Thyroid gland (tissue), 4 donors: Measurements from ENCODE around the gene IQSEC3.

Experiments
- POLR2A ChIP-seq, 2 donors: fragments of 450-650 bp; IDR thresholded peaks; one replicate each; pipeline ENCODE4 v1.6.1; 2017; ENCODE audit warnings: antibody characterized with exemption in 2 of 2, mild to moderate bottlenecking in 2 of 2, moderate library complexity in 1 of 2
- TF ChIP-seq, protein P1 (sequence below), 6 experiments: fragments of 200-600 bp in 3 of 6; fragments of 450-650 bp in 3 of 6; sonication (generic) in 3 of 6; IDR thresholded peaks; one replicate each; pipeline ENCODE4 v1.5.1; 2016 to 2019; ENCODE audit warnings: antibody characterized with exemption in 6 of 6, mild to moderate bottlenecking in 2 of 6, inconsistent platforms in 1 of 6, moderate library complexity in 1 of 6

DNA sequence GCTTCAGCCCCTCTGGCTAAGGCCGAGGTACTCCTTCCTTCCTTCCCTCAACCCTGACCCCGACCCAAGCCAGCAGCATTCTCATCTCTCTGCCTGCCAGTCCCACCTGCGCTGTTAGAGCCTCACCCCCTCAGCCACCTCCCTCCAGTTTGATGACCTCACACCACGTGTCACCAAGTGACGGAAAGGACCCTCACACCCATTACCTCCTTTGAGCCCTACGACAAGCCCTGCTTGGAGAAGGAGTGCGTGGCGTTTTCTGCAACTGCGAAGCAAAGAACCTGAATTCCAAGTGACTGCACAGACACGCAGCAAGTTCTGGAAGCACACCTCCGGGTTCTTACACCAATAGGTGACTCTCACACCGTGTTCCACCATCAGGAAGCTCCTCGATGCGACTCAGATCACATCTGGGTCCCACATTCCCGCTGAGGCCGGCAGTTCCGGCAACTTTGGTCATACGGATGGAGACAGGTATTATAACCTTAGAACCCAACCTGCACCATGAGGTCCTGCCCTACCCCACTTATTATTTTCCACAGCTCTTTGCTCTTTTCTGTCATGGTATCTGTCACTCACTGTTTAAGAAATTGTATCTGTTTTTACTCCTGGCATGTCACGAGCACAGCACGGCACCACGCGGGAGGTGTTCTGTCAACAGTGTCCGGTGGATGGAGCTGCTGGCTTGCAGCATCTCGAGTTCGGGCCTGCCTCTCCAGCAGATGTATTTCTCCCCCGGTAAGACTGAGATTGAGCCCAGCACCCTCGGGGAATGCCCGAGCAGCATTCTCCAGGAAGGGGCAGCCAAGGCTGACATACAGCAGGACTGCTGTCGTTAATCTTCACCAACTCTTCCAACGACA lies 152.4 kb downstream of the IQSEC3 start:
- no peak for TF ChIP-seq POLR2A (IDR thresholded peaks at IDR 0.05)
- TF ChIP-seq, protein P1, sequence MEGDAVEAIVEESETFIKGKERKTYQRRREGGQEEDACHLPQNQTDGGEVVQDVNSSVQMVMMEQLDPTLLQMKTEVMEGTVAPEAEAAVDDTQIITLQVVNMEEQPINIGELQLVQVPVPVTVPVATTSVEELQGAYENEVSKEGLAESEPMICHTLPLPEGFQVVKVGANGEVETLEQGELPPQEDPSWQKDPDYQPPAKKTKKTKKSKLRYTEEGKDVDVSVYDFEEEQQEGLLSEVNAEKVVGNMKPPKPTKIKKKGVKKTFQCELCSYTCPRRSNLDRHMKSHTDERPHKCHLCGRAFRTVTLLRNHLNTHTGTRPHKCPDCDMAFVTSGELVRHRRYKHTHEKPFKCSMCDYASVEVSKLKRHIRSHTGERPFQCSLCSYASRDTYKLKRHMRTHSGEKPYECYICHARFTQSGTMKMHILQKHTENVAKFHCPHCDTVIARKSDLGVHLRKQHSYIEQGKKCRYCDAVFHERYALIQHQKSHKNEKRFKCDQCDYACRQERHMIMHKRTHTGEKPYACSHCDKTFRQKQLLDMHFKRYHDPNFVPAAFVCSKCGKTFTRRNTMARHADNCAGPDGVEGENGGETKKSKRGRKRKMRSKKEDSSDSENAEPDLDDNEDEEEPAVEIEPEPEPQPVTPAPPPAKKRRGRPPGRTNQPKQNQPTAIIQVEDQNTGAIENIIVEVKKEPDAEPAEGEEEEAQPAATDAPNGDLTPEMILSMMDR (IDR thresholded peaks at IDR 0.05), result no peak
